ENCODE measurements around the gene DNAI4. TPM values are rescaled to one million over a fixed set of nuclear protein-coding genes. Genes with fewer than 3 reads are reported as not detected.
A peak's percentile ranks its signal among the peaks of the same experiment; 100 is the strongest.

The DNAI4 gene
- total and polyA plus RNA-seq, 9 of the 15 experiments (the other 6 are each of a cell fraction or from before 2014, with no cell fraction given), result 0.57 to 4.8 (median 2.6) TPM; not detected in 1

DNA sequence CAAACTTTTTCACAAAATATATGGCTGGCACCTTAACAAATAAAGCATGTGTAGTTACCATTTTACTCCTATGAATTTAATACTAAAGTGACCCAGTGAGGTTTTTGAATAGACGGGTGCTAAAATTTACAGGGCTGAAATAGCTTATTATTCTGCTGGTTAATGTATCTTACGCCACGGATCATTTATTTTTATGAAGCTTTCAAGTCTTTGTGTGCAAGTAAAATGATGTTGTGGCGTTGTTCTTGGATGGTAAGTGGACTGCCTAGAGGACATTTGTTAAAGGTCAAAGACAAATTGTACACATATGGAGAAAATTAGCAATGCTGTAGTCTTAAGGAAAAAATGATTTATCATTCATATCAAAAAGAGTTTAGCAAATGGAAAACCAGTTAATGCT, 146.4 kb downstream of the DNAI4 start:
- intact Hi-C loops (cut with micrococcal nuclease), result no loop called here
- Histone ChIP-seq H3K36me3 (ENCODE audit: control insufficient read depth, insufficient read depth, low read length) (no peaks in the 10 kb centered on the region), H3K79me2 (ENCODE audit: control insufficient read depth, insufficient read depth, low read length) (no peaks in the 10 kb centered on the region), H3K27me3 (ENCODE audit: control insufficient read depth in 2 of 2, insufficient read depth in 2 of 2, low read length in 2 of 2) (no peaks in the 10 kb centered on the region), H4K20me1 (replicated peaks; ENCODE audit: control insufficient read depth, insufficient read depth, low read length) (no peaks in the 10 kb centered on the region), H3K9ac (ENCODE audit: insufficient read depth in 1 of 2, low read depth in 2 of 2, low read length in 2 of 2) (no peak overlapping the region), H3K4me3 (no peak overlapping the region), H3K9me3 (replicated peaks; ENCODE audit: control insufficient read depth, insufficient read depth, low read depth, low read length) (no peaks in the 10 kb centered on the region), H3K4me1 (replicated peaks in 1 of 2; ENCODE audit: control insufficient read depth in 2 of 2, insufficient read depth in 2 of 2, low read length in 2 of 2) (no peaks in the 10 kb centered on the region; a peak in 1 of 5 replicates), H2AFZ (ENCODE audit: low read depth, low read length) (0 out of 2 replicates have a peak overlapping the region, but pooled peaks have one; percentile 8), H3K4me2 (ENCODE audit: insufficient read depth, low read length) (no peak overlapping the region), H3K27ac (ENCODE audit: extremely low read depth, low read depth, low read length) (no peak overlapping the region), H3K9me1 (ENCODE audit: control insufficient read depth, insufficient read depth, low read length) (no peaks in the 10 kb centered on the region)
- ChIA-PET CTCF (ENCODE audit: low intra/inter-chr PET ratio) (no interaction called here), POLR2A (interaction anchor here (1.1 to 1.8 kb wide), 3 partner anchors 8 to 20 kb away, joined by 3 to 4 read pairs (median 3); no protein-coding TSS in a partner anchor)
- in situ Hi-C loops (cut with MboI), result no loop called here
- ATAC-seq, result no peak
- FAIRE-seq, result no peak
- TF ChIP-seq ZNF431 (CRISPR knock-in tag; IDR thresholded peaks at IDR 0.05), result no peak
- TF ChIP-seq SIN3B (IDR thresholded peaks at IDR 0.05; ENCODE audit: low read depth), result no peak
- no peak for TF ChIP-seq SRSF3 (IDR thresholded peaks at IDR 0.05; ENCODE audit: insufficient read depth, low read length)
- TF ChIP-seq ZFX (CRISPR knock-in tag; IDR thresholded peaks at IDR 0.05), result no peak
- TF ChIP-seq SMAD4 (CRISPR knock-in tag; conservative IDR thresholded peaks at IDR 0.05), result no peak
- TF ChIP-seq ZNF589 (CRISPR knock-in tag; IDR thresholded peaks at IDR 0.05; ENCODE audit: low read depth), result no peak
- TF ChIP-seq CBFB (CRISPR knock-in tag; IDR thresholded peaks at IDR 0.05), result no peak
- TF ChIP-seq NR3C1 (CRISPR knock-in tag; IDR thresholded peaks at IDR 0.05), result no peak
- no peak for TF ChIP-seq NR2C1 (IDR thresholded peaks at IDR 0.05)
- TF ChIP-seq NR2C1 (tag; IDR thresholded peaks at IDR 0.05), result no peak
- no peak for TF ChIP-seq TAL1 (IDR thresholded peaks at IDR 0.05)
- TF ChIP-seq, protein P1, sequence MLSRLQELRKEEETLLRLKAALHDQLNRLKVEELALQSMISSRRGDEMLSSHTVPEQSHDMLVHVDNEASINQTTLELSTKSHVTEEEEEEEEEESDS (CRISPR knock-in tag; IDR thresholded peaks at IDR 0.05), result no peak
- no peak for TF ChIP-seq POLR2AphosphoS5 (IDR thresholded peaks at IDR 0.05; ENCODE audit: control insufficient read depth, insufficient read depth, low read depth, low read length)
- no peak for TF ChIP-seq NR4A1 (CRISPR knock-in tag; IDR thresholded peaks at IDR 0.05)
- TF ChIP-seq NR4A1 (tag; IDR thresholded peaks at IDR 0.05), result no peak
- TF ChIP-seq, protein P2, sequence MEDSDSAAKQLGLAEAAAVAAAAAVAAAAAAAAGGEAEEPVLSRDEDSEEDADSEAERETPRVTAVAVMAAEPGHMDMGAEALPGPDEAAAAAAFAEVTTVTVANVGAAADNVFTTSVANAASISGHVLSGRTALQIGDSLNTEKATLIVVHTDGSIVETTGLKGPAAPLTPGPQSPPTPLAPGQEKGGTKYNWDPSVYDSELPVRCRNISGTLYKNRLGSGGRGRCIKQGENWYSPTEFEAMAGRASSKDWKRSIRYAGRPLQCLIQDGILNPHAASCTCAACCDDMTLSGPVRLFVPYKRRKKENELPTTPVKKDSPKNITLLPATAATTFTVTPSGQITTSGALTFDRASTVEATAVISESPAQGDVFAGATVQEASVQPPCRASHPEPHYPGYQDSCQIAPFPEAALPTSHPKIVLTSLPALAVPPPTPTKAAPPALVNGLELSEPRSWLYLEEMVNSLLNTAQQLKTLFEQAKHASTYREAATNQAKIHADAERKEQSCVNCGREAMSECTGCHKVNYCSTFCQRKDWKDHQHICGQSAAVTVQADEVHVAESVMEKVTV (CRISPR knock-in tag; IDR thresholded peaks at IDR 0.05), result no peak
- TF ChIP-seq, protein P3, sequence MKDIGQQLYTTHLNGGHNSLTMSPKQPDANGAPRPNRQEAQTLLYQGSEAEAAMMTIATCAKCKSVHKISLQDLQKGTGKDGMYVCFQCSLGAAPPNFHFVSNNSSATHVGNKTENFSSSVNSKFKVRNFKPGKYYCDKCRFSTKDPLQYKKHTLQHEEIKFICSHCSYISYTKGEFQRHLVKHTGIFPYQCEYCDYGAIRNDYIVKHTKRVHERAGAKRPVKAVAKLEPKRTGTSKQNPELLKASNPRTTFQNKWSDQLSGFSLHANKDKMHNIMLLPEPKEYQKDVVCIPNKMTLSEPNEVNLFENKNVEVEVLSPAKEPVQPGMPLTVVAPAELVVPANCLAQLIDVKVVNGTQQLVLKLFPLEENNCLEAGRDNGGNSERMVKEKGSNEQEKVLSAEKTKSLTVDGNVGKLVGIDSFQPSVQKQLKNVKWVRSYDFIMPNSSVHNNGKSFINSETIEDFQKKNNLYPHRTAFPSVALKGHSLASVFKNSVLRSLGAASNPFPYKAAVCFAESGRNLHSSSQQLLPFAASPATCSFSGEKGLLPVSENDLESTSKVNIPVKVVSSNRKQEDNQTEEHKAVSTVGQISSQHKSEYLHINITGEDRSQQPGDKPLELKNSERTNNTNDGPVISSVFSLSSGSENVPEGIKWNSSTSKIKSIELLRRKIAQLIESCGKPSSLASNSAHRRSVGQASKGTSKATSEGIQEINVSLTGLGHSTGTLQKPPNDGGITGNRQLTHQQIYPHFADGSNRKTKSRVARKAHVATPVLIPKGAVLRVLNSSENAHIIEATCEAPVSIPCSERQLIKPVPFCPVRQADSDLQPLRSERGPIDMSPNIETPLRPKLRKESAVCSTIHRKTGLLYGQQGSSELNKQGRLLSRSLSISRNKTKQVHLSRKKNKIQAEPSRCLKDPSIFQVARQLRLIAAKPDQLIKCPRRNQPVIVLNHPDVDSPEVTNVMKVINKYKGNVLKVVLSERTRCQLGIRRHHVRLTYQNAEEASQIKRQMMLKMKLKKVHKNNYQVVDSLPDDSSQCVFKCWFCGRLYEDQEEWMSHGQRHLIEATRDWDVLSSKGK (CRISPR knock-in tag; IDR thresholded peaks at IDR 0.05), result no peak
- no peak for TF ChIP-seq SMAD2 (IDR thresholded peaks at IDR 0.05; ENCODE audit: low read depth, low read length)
- no peak for TF ChIP-seq MIER1 (IDR thresholded peaks at IDR 0.05; ENCODE audit: low read depth)
- WGBS (ENCODE audit: insufficient coverage, low coverage, missing lambda C conversion rate), result 55% methylated on average over 4 of the region's 4 CpGs
- BruUV-seq (replicated peaks), result no TSS peak
- DNase-seq (ENCODE audit: extremely low read depth in 1 of 4, low spot score in 3 of 4), result no peak
